ENCODE results near the gene OR2T35.

The OR2T35 gene

DNA sequence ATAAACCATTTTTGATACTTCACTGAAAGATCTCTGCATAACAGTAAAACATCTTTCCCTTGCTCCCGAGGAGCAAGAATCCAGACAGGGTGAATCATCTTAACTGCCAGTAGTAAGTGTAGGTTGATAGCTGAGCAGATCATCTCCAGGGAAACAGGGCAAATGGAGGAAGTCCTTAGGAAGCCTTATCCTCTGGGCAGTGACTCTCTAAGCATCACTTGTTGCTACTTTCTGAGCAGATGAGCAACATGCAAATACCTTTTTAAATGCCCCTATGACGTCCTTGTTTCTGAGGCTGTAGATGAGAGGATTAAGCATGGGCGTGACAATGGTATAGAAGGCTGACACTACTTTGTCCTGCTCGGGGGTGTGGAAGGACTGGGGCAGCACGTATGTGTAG, 19.1 kb downstream of the OR2T35 start:
- DNase-seq, result no peak

DNA sequence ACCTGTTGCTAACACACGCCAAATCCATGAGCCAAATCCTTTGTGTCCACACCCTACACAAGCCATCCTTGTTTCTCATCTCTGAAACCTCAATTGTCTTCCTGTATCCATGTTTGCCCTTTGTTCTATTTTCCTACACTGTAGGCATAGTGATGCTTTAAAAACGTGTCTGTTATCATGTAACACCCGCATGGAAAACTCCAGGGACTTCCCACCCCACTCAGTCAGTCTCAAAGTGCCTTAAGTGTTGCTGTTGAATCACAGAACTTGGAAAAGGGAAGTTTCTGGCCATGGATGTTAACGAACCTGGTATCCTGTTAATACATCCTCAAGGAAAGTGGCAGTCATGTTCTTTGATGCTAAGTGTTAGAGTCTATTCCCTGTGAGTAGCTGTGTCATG, 19.9 kb downstream of the OR2T35 start:
- DNase-seq, result no peak

DNA sequence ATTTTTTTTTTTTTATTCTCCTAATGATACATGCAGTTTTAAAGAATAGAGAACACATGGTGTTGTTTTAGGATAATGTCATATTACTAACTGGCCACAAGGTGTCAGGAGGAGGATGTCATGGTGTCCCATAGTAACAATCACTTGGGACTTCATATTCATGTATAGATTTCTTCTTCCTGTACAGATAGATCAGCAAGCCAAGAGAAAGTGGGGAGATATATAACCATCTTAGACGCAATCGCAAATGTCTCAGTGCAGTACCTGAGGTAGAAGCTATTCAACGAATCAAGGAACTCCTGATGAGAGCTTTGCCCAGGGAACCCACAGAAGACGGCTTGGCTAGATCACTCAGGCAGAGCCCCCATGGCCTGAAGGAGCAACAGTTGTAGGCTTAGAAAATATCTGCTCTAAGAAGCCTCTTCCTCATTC, 22.5 kb downstream of the OR2T35 start:
- DNase-seq, result peak; percentile 35

DNA sequence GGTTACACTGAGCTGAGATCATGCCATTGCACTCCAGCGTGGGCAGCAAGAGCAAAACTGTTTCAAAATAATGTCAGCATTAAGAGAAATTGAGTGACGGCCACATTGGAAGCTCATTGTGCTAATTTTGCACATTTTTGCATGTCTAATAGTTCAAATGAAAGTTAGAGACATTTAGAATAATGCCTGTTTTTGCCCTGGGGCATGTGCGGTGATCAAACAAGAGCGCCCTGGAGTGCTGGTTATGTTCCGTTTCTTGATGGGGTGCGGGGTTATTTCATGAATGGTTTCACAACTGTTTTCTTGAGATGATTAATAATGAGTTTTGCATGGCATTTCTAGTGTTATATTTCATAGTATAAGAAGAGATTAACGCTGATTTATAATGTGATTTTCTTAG, 23.3 kb downstream of the OR2T35 start:
- no peak for DNase-seq

DNA sequence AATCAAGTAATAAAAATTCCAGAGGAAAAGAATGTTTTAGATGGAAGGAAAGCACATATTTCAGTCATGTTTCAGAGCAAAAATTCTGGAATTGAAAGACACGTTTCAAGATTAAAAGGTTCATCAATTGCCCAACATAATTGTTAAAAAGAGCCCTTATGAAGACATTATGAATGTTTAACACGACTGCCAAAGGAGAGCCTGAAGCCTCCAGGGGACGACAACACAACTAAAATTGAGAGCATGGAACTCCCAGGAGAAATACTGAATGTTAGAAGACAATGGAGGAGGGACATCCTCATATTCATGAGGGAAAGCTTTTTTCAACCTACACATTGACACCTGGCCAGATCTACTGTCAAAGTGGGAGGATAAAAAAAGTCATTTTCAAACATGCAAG, 26.2 kb downstream of the OR2T35 start:
- peak; percentile 66 for DNase-seq

DNA sequence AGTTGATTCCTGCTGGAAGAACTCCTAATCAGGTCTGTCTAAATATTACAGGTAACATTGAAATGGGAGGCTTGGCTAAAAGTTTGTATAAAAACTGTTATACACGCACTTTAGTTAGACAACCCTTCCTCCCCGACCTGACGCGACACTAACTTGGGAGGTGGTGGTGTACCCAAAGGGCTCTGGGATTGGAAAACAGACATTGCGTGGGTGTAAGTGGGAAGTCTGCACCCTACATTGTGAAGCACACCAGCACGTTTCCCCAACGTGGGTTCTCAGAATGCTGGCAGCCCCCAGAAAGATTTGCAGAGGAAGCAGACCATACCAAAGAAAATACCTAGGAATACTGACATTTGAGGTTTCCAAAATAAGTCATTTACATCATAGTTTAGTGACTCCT, 27.0 kb downstream of the OR2T35 start:
- DNase-seq, result no peak

DNA sequence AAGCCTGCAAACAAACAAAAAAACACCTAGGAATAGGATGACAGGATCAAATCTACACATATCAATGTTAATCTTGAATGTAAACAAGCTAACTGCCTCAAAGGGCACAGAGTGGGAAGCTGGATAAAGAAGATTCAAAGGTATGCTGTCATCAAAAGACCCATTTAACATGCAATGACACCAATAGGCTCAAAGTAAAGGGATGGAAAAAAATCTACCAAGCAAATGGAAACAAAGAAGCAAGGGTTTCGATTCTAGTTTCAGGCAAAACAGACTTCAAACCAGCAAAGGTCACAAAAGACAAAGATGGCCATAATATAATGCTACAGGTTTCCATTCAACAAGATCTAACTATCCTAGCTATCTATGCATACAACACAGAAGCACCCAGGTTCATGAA, 31.3 kb downstream of the OR2T35 start:
- no peak for DNase-seq

DNA sequence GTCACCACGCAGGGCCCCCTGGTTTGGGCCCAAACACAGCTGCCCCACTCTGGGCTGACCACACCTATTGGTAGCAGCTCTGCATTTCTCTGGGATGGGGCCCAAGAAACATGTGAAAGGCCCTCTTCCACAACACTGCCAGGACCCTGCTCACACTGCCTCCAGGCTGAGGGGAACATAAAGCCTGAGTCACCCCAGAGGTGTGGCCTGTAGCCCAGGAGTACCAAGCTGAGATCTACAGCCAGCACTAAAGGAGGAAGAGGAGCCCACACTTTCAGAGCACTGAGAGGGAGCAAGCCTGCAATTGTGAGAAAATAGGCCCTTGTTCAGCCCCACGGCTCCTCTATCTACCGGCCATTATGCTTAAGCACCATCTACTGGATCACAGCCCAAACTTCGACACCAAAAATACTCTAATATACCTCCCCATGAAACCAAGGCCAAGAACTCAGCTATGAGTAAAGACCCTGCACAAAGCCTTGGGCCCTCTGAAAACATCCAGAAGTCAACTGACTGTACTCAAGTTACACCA, 33.1 kb downstream of the OR2T35 start:
- no peak for DNase-seq

DNA sequence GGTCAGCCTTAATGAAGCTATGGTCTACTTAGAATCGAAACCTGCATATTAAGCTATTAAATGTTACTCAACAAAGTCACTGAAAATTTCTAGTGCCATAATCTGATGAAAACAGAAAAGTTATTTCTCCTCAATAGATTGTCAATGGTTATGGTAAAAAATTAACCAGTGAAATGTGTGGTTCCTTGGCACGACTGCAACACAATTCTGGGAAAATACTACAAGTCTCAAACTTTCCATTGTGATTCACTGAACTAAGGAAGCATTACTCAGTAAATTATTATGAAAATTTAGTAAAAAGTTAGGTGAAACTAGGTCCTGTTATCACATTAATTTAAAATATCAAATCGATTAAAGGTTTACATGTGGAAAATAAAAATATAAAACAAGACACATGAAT, 34.8 kb downstream of the OR2T35 start:
- no peak for DNase-seq

DNA sequence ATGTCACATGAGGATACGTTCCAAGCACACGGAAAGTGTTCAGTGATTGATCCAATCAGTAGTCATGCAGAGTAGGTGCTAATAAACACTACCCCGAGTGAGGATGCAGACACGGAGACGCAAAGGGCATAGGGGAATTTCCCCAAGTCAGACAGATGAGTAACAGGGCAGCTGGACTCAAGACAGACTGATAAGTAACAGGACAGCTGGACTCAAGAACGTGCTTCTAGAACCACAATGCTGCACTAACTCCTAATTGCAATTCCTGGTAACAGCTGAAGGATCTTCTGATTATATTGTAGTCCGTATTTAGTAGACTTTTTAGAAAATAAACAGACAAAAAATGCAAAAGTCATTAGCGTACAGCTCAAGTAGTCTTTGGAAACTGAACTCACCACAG, 45.7 kb downstream of the OR2T35 start:
- no peak for DNase-seq

DNA sequence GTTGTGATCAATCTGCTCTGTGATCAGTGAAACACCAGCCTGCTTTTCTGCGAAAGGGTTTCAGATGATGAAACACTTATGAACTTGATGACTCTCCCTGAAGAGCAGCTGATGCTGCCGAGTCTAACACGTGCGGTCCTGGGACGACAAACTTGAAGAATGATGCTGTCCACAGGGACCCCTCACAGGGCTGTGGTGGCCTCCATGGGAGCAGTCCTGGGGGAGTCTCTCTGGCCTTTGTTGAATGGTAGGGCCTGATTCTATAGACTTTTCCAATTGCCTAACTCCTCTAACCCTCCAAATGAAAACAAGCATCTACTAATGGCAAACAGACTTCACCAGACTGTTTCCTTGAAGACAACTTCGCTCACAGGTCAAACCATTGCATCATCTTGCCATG, 47.5 kb downstream of the OR2T35 start, which contains the start of gene OR2T10:
OR2T10 (minus strand) TSS at position 112 of the 400 bp plus-strand sequence. CDS start 3,932 bp downstream, outside the sequence.
- DNase-seq, result no peak

DNA sequence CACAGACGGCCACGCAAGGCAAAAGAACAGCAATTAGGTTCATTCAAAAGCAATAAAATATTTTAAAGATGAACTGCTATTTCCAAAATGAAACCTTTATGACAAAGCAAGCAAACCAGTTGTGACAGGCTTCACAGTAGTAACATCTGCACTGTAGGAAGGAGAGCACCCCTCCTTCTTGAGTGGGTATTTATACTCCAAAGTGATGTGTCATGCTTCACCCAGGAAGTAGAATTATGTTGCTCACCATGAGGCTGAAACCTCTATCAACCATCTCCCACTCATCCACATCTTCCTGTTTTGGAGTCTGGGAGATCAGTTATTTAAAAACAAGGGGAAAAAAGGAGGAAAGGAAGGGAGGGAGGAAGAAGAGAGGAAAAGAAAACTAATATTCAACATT, 48.5 kb downstream of the OR2T35 start:
- DNase-seq, result no peak

DNA sequence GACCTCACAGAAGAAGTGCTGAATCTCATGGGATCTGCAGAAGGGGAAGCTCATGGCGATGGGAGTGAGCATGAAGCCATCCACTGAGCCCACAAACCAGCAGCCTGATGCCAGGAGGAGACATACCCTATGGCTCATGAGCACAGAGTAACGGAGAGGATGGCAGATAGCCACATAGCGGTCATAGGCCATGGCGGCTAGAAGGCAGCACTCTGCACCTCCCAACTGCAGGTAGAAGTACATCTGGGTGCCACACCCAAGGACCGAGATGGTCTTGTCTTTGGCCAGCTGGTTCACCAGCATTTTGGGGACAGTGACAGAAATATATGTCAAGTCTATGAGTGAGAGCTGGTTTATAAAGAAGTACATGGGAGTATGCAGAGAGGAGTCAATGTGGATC, 51.9 kb downstream of the OR2T35 start:
- DNase-seq, result no peak

DNA sequence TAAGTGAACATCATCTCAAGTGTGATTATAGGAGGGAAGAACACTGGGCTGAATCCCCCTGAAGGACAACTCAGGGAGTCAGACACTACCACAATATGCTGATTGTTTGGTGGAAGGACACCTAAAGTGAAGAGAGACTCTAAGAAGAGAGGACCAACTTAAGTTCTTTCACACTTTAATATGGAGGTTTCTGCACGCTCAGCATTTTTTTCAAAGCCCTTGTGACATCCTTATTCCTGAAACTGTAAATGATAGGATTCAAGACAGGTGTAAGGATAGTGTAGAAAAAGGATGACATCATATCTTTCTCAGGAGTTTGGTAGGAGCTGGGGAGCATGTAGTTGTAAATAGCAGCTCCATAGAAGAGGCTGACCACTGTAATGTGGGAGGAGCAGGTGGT, 52.4 kb downstream of the OR2T35 start:
- no peak for DNase-seq

DNA sequence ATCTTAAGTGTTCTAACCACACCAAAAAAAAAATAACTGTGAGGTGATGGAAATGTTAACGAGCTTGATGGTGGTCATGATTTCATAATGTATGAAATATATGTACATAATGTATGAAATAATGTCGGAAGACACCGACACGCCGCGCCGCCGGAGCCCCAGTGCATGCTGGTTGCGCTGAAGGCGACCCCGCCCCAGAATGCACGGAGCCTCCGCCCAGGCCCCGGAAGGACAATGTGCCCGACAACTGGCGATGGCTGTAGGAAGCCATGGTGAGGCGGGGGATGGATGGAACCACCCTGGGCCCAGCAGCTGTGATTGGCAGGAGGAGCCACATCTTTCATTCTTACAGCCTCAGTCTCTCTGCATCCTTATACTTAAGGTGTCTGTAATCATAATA, 55.0 kb downstream of the OR2T35 start:
- no peak for DNase-seq

DNA sequence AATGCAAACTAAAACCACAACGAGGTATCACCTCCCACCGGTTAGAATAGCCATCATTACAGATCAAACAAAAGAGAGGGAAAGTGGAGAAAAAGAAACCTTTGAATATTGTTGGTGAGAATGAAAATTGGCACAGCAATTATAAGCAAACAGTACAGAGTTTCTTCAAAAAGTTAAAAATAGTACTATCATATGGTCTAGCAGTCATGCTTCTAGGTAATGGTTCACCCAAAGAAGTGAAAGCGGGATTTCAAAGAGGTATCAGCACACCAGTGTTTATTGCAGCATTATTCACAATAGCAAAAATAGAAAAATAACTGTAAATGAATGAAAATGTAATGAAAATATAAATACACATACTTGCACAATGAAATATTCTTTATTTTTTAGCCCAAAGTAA, 55.7 kb downstream of the OR2T35 start:
- DNase-seq, result no peak
